ENCODE results near the gene IMPDH2. TPM values are rescaled to one million over a fixed set of nuclear protein-coding genes. Genes with fewer than 3 reads are reported as not detected.
A peak's percentile ranks its signal among the peaks of the same experiment; 100 is the strongest.

IMPDH2 gene
- total and polyA plus RNA-seq, 2 of the 4 experiments (the other 2 are of a cell fraction): 190 to 296 TPM

DNA sequence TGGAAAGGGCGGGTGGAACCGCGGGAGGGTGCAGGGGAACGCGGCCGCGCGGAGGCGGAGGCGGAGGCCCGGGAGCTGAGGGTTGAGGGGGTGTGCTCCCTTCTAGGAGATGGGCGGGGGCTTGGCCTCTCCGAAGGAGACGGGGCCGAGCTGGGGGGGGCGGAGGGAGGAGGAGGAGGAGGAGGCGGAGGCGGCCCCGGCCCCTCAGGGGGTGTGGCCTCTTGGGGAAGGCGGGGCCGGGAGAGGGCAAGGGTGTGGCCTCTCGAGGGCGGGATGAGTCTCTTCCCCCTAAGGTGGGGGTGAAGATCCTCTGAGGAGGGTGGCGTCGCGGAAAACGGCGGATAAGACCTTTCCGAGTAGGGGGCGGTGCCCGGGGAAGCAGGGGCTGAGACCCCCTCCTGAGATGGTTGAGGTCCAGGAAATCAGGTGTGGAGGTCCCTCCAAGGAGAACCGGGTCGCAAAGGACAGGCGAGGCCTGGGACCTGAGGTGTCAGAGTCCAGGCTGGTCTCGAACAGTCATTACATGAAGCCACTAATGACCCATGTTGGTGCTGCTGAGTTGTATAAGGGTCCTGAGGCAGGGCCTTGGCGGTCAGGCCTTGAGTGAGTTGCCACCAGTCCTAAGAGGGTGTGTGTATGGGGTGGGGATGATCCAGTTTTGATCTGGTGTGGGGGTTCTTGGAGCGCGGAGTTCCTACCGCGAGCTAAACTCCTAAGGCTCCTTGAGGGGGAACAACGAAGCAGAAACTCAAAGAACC lies 21.2 kb downstream of the IMPDH2 start:
- intact Hi-C loops (cut with micrococcal nuclease): loop anchor here (2.0 kb wide), 1 partner anchor 19 kb away; no protein-coding TSS in a partner anchor
- in situ Hi-C loops (cut with MboI; ENCODE audit: low sequenced_read_pairs): no loop called here
- Histone ChIP-seq H4K8ac (ENCODE audit: low read depth in 2 of 2, low read length in 2 of 2) (peak overlapping the region; percentile 98), H3K79me1 (ENCODE audit: low read depth in 1 of 2, low read length in 2 of 2) (peaks cover 0 to 58% of the 10 kb centered on the region in 2 experiments; a peak in 2 of 4 replicates), H4K5ac (ENCODE audit: low read depth, low read length) (peak overlapping the region; percentile 97), H4K91ac (ENCODE audit: insufficient read depth, low read depth, low read length) (peak overlapping the region; percentile 99), H2BK120ac (ENCODE audit: low read depth, low read length) (peak overlapping the region; percentile 69; the same call in 1 of the 2 replicates), H3K56ac (ENCODE audit: extremely low read depth, insufficient read depth, low read length) (no peak overlapping the region), H3K27me3 (ENCODE audit: control insufficient read depth, insufficient read depth, low read length) (no peaks in the 10 kb centered on the region), H2AK5ac (ENCODE audit: low read depth, low read length) (peak overlapping the region; percentile 98), H2BK15ac (ENCODE audit: low read depth, low read length) (no peak overlapping the region; the same call in 1 of the 3 replicates), H3K4ac (ENCODE audit: low read depth, low read length) (peak overlapping the region; percentile 99), H3K27ac (ENCODE audit: insufficient read depth, low read length) (peak overlapping the region; percentile 99), H2AK9ac (replicated peaks; ENCODE audit: low read depth, low read length, poor library complexity) (peak overlapping the region; percentile 99), H2BK20ac (ENCODE audit: low read depth, low read length) (no peak overlapping the region), H2AFZ (replicated peaks; ENCODE audit: low read length, poor library complexity) (peak overlapping the region; percentile 95), H3K4me1 (ENCODE audit: control insufficient read depth, insufficient read depth, low read length) (peaks cover 13% of the 10 kb centered on the region), H2BK5ac (ENCODE audit: low read depth, low read length, poor library complexity, severe bottlenecking) (peak overlapping the region; percentile 95), H3K9me3 (ENCODE audit: control insufficient read depth, insufficient read depth, low read length) (no peaks in the 10 kb centered on the region), H3K14ac (replicated peaks; ENCODE audit: low read depth, low read length) (peak overlapping the region; percentile 99), H3K36me3 (ENCODE audit: control insufficient read depth, insufficient read depth, low read length) (peaks cover 18% of the 10 kb centered on the region), H3K9ac (ENCODE audit: low read depth, low read length) (peak overlapping the region; percentile 99), H3K4me3 (ENCODE audit: insufficient read depth, low read depth, low read length) (peak overlapping the region; percentile 87), H3K23ac (ENCODE audit: low read depth, low read length) (peak overlapping the region; percentile 91; the same call in 1 of the 2 replicates), H3K9me1 (ENCODE audit: insufficient read depth, low read length) (peaks cover 26% of the 10 kb centered on the region), H3K18ac (ENCODE audit: low read depth, low read length) (peak overlapping the region; percentile 94; the same call in 1 of the 2 replicates), H3K4me2 (ENCODE audit: low read depth, low read length) (peak overlapping the region; percentile 92), H4K20me1 (ENCODE audit: insufficient read depth, low read length) (peaks cover 36% of the 10 kb centered on the region)
- dilution Hi-C loops (cut with HindIII; ENCODE audit: low sequenced_read_pairs, unreplicated experiment): no loop called here
- ChIA-PET POLR2A (ENCODE audit: unreplicated experiment) (interaction anchor here (0.5 to 2.5 kb wide), 4 partner anchors 10 to 51 kb away, joined by 3 to 13 read pairs (median 8); partner anchors contain the start of genes DALRD3 and P4HTM), CTCF (interaction anchor here (0.9 to 1.5 kb wide), 4 partner anchors 10 to 86 kb away, joined by 3 to 10 read pairs (median 4); partner anchors contain the start of gene QRICH1)
- ATAC-seq (ENCODE audit: low read depth): peak; percentile 82
- 45% methylated on average over 10 of the region's 41 CpGs; no CpG with 5 or more reads in 1 of the 2 experiments for WGBS, 2 experiments (ENCODE audit: extremely low coverage in 2 of 2, insufficient read length in 1 of 2)
- DNase-seq: peak; percentile 71
- TF ChIP-seq FOS (IDR thresholded peaks at IDR 0.05; ENCODE audit: low read depth, low read length) (no peak), CEBPB (IDR thresholded peaks at IDR 0.05; ENCODE audit: low read depth, low read length) (no peak), MAZ (IDR thresholded peaks at IDR 0.05; ENCODE audit: borderline replicate concordance, low read depth, low read length) (peak; percentile 84)
- BruUV-seq (replicated peaks): no TSS peak

All from IMR-90 (cell line).